Measurements from ENCODE around the gene CFAP74. TPM values are rescaled to one million over a fixed set of nuclear protein-coding genes. Genes with fewer than 3 reads are reported as not detected.

The CFAP74 gene
- total and polyA plus RNA-seq, 2 of the 13 experiments (the other 11 are each of a cell fraction or from before 2014, with no cell fraction given): 0.27 to 0.62 TPM

DNA sequence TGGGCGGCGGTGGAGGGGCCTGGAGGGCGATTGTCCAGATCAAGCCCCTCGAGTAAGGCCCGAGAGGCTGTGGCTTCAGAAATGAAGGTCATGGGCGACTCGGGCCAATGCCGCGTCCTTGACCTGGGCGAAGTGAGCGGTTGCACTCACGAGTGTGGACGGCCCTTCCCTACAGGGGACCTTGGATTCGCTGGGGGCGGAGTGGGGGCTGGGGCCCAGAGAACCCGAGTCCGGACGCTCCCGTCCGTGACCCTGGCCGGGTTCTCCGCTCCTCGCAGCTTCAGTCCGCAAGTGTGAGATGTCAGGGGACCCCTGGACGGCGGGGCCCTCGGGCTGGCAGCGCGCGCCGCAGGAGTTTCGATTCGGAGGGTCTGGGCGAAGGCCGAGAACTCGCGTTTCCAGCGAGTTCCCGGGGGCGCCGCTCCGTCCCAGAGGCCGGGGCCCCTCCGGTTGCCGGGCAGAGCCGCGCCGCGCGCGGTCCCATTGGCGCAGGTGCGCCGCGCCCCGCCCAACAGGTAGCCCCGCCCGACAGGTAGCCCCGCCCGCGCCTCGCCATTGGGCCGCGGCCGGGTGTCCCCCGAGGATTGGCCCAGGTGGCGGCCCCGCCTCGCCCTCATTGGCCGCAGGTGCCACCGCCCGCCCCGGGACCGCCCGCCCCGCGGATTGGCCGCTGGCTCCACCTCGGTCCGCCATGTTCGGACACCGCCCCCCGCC lies 46.3 kb upstream of the CFAP74 start, which contains the start of gene PRKCZ (continued):
- TF ChIP-seq, protein P1, sequence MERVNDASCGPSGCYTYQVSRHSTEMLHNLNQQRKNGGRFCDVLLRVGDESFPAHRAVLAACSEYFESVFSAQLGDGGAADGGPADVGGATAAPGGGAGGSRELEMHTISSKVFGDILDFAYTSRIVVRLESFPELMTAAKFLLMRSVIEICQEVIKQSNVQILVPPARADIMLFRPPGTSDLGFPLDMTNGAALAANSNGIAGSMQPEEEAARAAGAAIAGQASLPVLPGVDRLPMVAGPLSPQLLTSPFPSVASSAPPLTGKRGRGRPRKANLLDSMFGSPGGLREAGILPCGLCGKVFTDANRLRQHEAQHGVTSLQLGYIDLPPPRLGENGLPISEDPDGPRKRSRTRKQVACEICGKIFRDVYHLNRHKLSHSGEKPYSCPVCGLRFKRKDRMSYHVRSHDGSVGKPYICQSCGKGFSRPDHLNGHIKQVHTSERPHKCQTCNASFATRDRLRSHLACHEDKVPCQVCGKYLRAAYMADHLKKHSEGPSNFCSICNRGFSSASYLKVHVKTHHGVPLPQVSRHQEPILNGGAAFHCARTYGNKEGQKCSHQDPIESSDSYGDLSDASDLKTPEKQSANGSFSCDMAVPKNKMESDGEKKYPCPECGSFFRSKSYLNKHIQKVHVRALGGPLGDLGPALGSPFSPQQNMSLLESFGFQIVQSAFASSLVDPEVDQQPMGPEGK (CRISPR knock-in tag; IDR thresholded peaks at IDR 0.05): peak; percentile 88
- TF ChIP-seq, protein P2, sequence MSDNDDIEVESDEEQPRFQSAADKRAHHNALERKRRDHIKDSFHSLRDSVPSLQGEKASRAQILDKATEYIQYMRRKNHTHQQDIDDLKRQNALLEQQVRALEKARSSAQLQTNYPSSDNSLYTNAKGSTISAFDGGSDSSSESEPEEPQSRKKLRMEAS (IDR thresholded peaks at IDR 0.05): no peak; the same call in none of the 2 replicates
- 0 out of 2 replicates have a peak, but pooled peaks have one; percentile 25 for TF ChIP-seq ZNF234 (CRISPR knock-in tag; conservative IDR thresholded peaks at IDR 0.05)
- TF ChIP-seq RFX1 (IDR thresholded peaks at IDR 0.05): no peak
- TF ChIP-seq, protein P3, sequence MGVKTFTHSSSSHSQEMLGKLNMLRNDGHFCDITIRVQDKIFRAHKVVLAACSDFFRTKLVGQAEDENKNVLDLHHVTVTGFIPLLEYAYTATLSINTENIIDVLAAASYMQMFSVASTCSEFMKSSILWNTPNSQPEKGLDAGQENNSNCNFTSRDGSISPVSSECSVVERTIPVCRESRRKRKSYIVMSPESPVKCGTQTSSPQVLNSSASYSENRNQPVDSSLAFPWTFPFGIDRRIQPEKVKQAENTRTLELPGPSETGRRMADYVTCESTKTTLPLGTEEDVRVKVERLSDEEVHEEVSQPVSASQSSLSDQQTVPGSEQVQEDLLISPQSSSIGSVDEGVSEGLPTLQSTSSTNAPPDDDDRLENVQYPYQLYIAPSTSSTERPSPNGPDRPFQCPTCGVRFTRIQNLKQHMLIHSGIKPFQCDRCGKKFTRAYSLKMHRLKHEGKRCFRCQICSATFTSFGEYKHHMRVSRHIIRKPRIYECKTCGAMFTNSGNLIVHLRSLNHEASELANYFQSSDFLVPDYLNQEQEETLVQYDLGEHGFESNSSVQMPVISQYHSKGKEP (CRISPR knock-in tag; IDR thresholded peaks at IDR 0.05): no peak
- 0 out of 2 replicates have a peak, but pooled peaks have one; percentile 43 for TF ChIP-seq BORCS8-MEF2B (CRISPR knock-in tag; IDR thresholded peaks at IDR 0.05)
- TF ChIP-seq, protein P4, sequence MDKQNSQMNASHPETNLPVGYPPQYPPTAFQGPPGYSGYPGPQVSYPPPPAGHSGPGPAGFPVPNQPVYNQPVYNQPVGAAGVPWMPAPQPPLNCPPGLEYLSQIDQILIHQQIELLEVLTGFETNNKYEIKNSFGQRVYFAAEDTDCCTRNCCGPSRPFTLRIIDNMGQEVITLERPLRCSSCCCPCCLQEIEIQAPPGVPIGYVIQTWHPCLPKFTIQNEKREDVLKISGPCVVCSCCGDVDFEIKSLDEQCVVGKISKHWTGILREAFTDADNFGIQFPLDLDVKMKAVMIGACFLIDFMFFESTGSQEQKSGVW (CRISPR knock-in tag; IDR thresholded peaks at IDR 0.05; ENCODE audit: borderline replicate concordance): no peak
- no peak for TF ChIP-seq ZNF75D (CRISPR knock-in tag; IDR thresholded peaks at IDR 0.05; ENCODE audit: borderline replicate concordance)
- 0 out of 2 replicates have a peak, but pooled peaks have one; percentile 53 for TF ChIP-seq TSC22D2 (CRISPR knock-in tag; IDR thresholded peaks at IDR 0.05; ENCODE audit: borderline replicate concordance)
- TF ChIP-seq ARNT (IDR thresholded peaks at IDR 0.05): no peak
- no peak for TF ChIP-seq HMG20B (CRISPR knock-in tag; conservative IDR thresholded peaks at IDR 0.05)
- TF ChIP-seq LCORL (IDR thresholded peaks at IDR 0.05): no peak
- TF ChIP-seq LCORL (CRISPR knock-in tag; IDR thresholded peaks at IDR 0.05): peak; percentile 11; the same call in 1 of the 2 replicates
- TF ChIP-seq DNMT1 (CRISPR knock-in tag; IDR thresholded peaks at IDR 0.05): no peak
- no peak for TF ChIP-seq ZNF879 (CRISPR knock-in tag; IDR thresholded peaks at IDR 0.05)
- TF ChIP-seq, protein P5, sequence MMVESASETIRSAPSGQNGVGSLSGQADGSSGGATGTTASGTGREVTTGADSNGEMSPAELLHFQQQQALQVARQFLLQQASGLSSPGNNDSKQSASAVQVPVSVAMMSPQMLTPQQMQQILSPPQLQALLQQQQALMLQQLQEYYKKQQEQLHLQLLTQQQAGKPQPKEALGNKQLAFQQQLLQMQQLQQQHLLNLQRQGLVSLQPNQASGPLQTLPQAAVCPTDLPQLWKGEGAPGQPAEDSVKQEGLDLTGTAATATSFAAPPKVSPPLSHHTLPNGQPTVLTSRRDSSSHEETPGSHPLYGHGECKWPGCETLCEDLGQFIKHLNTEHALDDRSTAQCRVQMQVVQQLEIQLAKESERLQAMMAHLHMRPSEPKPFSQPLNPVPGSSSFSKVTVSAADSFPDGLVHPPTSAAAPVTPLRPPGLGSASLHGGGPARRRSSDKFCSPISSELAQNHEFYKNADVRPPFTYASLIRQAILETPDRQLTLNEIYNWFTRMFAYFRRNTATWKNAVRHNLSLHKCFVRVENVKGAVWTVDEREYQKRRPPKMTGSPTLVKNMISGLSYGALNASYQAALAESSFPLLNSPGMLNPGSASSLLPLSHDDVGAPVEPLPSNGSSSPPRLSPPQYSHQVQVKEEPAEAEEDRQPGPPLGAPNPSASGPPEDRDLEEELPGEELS (CRISPR knock-in tag; IDR thresholded peaks at IDR 0.05): no peak
- peak; percentile 3 for TF ChIP-seq XRCC5 (optimal IDR thresholded peaks at IDR 0.05; ENCODE audit: low read length)
- TF ChIP-seq NPAS2 (CRISPR knock-in tag; IDR thresholded peaks at IDR 0.05; ENCODE audit: borderline replicate concordance): no peak
- TF ChIP-seq POGZ (CRISPR knock-in tag; IDR thresholded peaks at IDR 0.05): peak; percentile 66; the same call in 1 of the 2 replicates
- TF ChIP-seq, protein P6, sequence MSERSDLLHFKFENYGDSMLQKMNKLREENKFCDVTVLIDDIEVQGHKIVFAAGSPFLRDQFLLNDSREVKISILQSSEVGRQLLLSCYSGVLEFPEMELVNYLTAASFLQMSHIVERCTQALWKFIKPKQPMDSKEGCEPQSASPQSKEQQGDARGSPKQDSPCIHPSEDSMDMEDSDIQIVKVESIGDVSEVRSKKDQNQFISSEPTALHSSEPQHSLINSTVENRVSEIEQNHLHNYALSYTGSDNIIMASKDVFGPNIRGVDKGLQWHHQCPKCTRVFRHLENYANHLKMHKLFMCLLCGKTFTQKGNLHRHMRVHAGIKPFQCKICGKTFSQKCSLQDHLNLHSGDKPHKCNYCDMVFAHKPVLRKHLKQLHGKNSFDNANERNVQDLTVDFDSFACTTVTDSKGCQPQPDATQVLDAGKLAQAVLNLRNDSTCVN (CRISPR knock-in tag; IDR thresholded peaks at IDR 0.05; ENCODE audit: borderline replicate concordance): 0 out of 2 replicates have a peak, but pooled peaks have one; percentile 14
- TF ChIP-seq ZMYM4 (CRISPR knock-in tag; IDR thresholded peaks at IDR 0.05): no peak
- TF ChIP-seq, protein P7, sequence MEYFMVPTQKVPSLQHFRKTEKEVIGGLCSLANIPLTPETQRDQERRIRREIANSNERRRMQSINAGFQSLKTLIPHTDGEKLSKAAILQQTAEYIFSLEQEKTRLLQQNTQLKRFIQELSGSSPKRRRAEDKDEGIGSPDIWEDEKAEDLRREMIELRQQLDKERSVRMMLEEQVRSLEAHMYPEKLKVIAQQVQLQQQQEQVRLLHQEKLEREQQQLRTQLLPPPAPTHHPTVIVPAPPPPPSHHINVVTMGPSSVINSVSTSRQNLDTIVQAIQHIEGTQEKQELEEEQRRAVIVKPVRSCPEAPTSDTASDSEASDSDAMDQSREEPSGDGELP (IDR thresholded peaks at IDR 0.05; ENCODE audit: borderline replicate concordance, low read depth): peak; percentile 4; the same call in 1 of the 2 replicates

Measured in HepG2 (cell line).